Omental fat pad (tissue), 4 donors: ENCODE data around the gene STIMATE. TPM values are rescaled to one million over a fixed set of nuclear protein-coding genes. Genes with fewer than 3 reads are reported as not detected.

ENCODE experiments used
- ATAC-seq: fragments of 150-250 bp; one replicate; pipeline ENCODE4 v1.9.1; 2016; ENCODE audit warnings: mild to moderate bottlenecking, moderate library complexity; ENCODE audit not compliant: low FRiP score
- DNase-seq: peaks from one replicate; pipeline ENCODE4 v3.0.0-alpha.2; 2019; ENCODE audit warnings: low spot score
- CTCF ChIP-seq, 3 donors: fragments of 450-650 bp; IDR thresholded peaks; one replicate each; pipeline ENCODE4 v1.5.1; 2016 to 2017; ENCODE audit warnings: antibody characterized with exemption in 3 of 3, mild to moderate bottlenecking in 3 of 3, moderate library complexity in 2 of 3
- total RNA-seq, 4 donors: library from RNA; depleted of rRNA; stranded (reverse); fragments of >200 nt; gene quantifications; one replicate each; pipeline ENCODE4 v1.1.0, GENCODE V29; 2016

The STIMATE gene
- total RNA-seq, 4 donors from 2014 or later: 15.1 to 34.7 (median 18.8) TPM

GRCh38 chr3:52817221-52817620, 80.1 kb downstream of the STIMATE start:
- TF ChIP-seq CTCF (IDR thresholded peaks at IDR 0.05): no peak
- ATAC-seq (no peak), DNase-seq (no peak)

GRCh38 chr3:52816654-52817053, 80.7 kb downstream of the STIMATE start:
- no peak for ATAC-seq
- TF ChIP-seq CTCF (IDR thresholded peaks at IDR 0.05): no peak
- no peak for DNase-seq

GRCh38 chr3:52816199-52816598, 81.1 kb downstream of the STIMATE start:
- TF ChIP-seq CTCF (IDR thresholded peaks at IDR 0.05): no peak
- DNase-seq (no peak), ATAC-seq (no peak)

GRCh38 chr3:52813810-52814209, 83.5 kb downstream of the STIMATE start:
- DNase-seq (no peak), ATAC-seq (no peak)
- TF ChIP-seq CTCF (IDR thresholded peaks at IDR 0.05): no peak

GRCh38 chr3:52811452-52812011, 85.8 kb downstream of the STIMATE start:
- no peak for DNase-seq
- TF ChIP-seq CTCF (IDR thresholded peaks at IDR 0.05): no peak

GRCh38 chr3:52810923-52811322, 86.4 kb downstream of the STIMATE start:
- DNase-seq: no peak
- no peak for TF ChIP-seq CTCF (IDR thresholded peaks at IDR 0.05)

More at GRCh38 chr3:52811452-52812011, 85.8 kb downstream of the STIMATE start:
- ATAC-seq: no peak

GRCh38 chr3:52809662-52810377, 87.5 kb downstream of the STIMATE start:
- no peak for TF ChIP-seq CTCF (IDR thresholded peaks at IDR 0.05)
- DNase-seq (no peak), ATAC-seq (no peak)

More at GRCh38 chr3:52810923-52811322, 86.4 kb downstream of the STIMATE start:
- ATAC-seq: no peak
